Caco-2 (cell line): ENCODE data around the gene LY6G5C. TPM values are rescaled to one million over a fixed set of nuclear protein-coding genes. Genes with fewer than 3 reads are reported as not detected.
A peak's percentile ranks its signal among the peaks of the same experiment; 100 is the strongest.

Experiments used
- BruUV-seq: library from RNA; stranded (reverse); fragments of 400-500 nt; replicated peaks from 2 replicates; lab custom pipeline; 2021; lab: Mats Ljungman, UMichigan
- CTCF ChIA-PET: fragments of 300-600 bp; sonication (Branson Sonifier 250); formaldehyde crosslinking; loops from one replicate; lab custom pipeline; 2022; ENCODE audit warnings: antibody characterized with exemption; lab: Charles Lee
- POLR2A ChIA-PET: fragments of 300-600 bp; sonication (Branson Sonifier 250); formaldehyde crosslinking; loops from one replicate; lab custom pipeline; 2022; ENCODE audit warnings: antibody characterized with exemption; lab: Charles Lee
- DNase-seq, 2 experiments: peaks; one replicate each; pipeline versions ENCODE4 v3.0.0 to v3.0.0-alpha.2; 2020 to 2022
- H3K27me3 ChIP-seq: replicated peaks from 2 replicates; pipeline ENCODE4 v1.6.0; 2011; ENCODE audit warnings: low read length; ENCODE audit not compliant: control insufficient read depth, insufficient read depth
- H3K36me3 ChIP-seq: 2 replicates; pipeline ENCODE4 v1.5.1; 2011; ENCODE audit warnings: low read length; ENCODE audit not compliant: control insufficient read depth, insufficient read depth
- H3K4me1 ChIP-seq: fragments of 250-450 bp; sonication (Bioruptor Pico); 2 replicates; pipeline ENCODE4 v1.5.1; 2020; ENCODE audit warnings: mild to moderate bottlenecking
- H3K4me3 ChIP-seq: 2 replicates; pipeline ENCODE4 v1.5.1; 2011; ENCODE audit warnings: low read depth, mild to moderate bottlenecking, control low read depth, low read length
- H3K9me3 ChIP-seq: fragments of 250-450 bp; sonication (Bioruptor Pico); 2 replicates; pipeline ENCODE4 v1.5.1; 2020; ENCODE audit warnings: mild to moderate bottlenecking, moderate library complexity
- H3K27ac Mint-ChIP-seq: one replicate; pipeline ENCODE4 v1.8.0; 2022; ENCODE audit warnings: mixed read lengths; ENCODE audit not compliant: unreplicated experiment
- H3K27me3 Mint-ChIP-seq: one replicate; pipeline ENCODE4 v1.8.0; 2022; ENCODE audit warnings: mixed read lengths; ENCODE audit not compliant: insufficient read depth, unreplicated experiment
- H3K36me3 Mint-ChIP-seq: one replicate; pipeline ENCODE4 v1.8.0; 2022; ENCODE audit warnings: mild to moderate bottlenecking, mixed read lengths; ENCODE audit not compliant: insufficient read depth, unreplicated experiment
- H3K4me1 Mint-ChIP-seq: one replicate; pipeline ENCODE4 v1.8.0; 2022; ENCODE audit warnings: low read depth, mixed read lengths; ENCODE audit not compliant: unreplicated experiment
- H3K4me3 Mint-ChIP-seq: one replicate; pipeline ENCODE4 v1.8.0; 2022; ENCODE audit warnings: mild to moderate bottlenecking, moderate library complexity, mixed read lengths; ENCODE audit not compliant: unreplicated experiment
- H3K9me3 Mint-ChIP-seq: one replicate; pipeline ENCODE4 v1.8.0; 2022; ENCODE audit warnings: mixed read lengths; ENCODE audit not compliant: unreplicated experiment
- CTCF ChIP-seq, 2 experiments: fragments of 200-600 bp in 1 of 2; IDR thresholded peaks; 1 replicate in 1 of 2; 2 replicates in 1 of 2; pipeline versions ENCODE4 v1.5.1 to v1.8.0; 2011 to 2022; ENCODE audit warnings: antibody characterized with exemption in 1 of 2, control low read depth in 1 of 2, inconsistent platforms in 1 of 2, low read depth in 1 of 2, low read length in 1 of 2, mild to moderate bottlenecking in 1 of 2, moderate library complexity in 1 of 2; ENCODE audit not compliant: insufficient read depth in 1 of 2, severe bottlenecking in 1 of 2, unreplicated experiment in 1 of 2
- intact Hi-C: fragments of 100-400 bp; cut with micrococcal nuclease; formaldehyde crosslinking; loops from one replicate; pipeline ENCODE4 v1.10.0; 2022; ENCODE audit not compliant: unreplicated experiment
- total RNA-seq: library from RNA; stranded (reverse); gene quantifications from 2 replicates; pipeline ENCODE4 v1.2.3, GENCODE V29; 2022

Gene LY6G5C
- total RNA-seq, 1 experiment from 2014 or later, result 2.9 TPM

- ChIA-PET CTCF (no interaction called here), POLR2A (interaction anchor here (0.6 kb wide), 1 partner anchor 381 kb away, joined by 7 read pairs; no protein-coding TSS in a partner anchor)
- H3K4me1 ChIP-seq, result peaks cover 40% of the 10 kb centered on the region
- Mint-ChIP-seq H3K4me3 (peak overlapping the region; percentile 57), H3K27ac (peak overlapping the region; percentile 88), H3K4me1 (peaks cover 41% of the 10 kb centered on the region), H3K36me3 (peaks cover 66% of the 10 kb centered on the region), H3K9me3 (no peaks in the 10 kb centered on the region), H3K27me3 (no peaks in the 10 kb centered on the region)
- H3K4me3 ChIP-seq, result no peak overlapping the region
- no peaks in the 10 kb centered on the region for H3K9me3 ChIP-seq
- no peak for TF ChIP-seq CTCF (IDR thresholded peaks at IDR 0.05; ENCODE audit: insufficient read depth in 1 of 2, low read depth in 1 of 2, low read length in 1 of 2, severe bottlenecking in 1 of 2, unreplicated experiment in 1 of 2)
- no TSS peak for BruUV-seq
- intact Hi-C loops, result no loop called here
- H3K36me3 ChIP-seq, result peaks cover 9% of the 10 kb centered on the region
- H3K27me3 ChIP-seq, result no peaks in the 10 kb centered on the region
- DNase-seq, result no peak
Observed at GRCh38 chr6:31657406-31658157, 23.3 kb downstream of the LY6G5C start.

- peaks cover 66% of the 10 kb centered on the region for H3K36me3 Mint-ChIP-seq
- H3K27me3 Mint-ChIP-seq, result no peaks in the 10 kb centered on the region
- DNase-seq, result peak; percentile 80 to 87
- H3K4me3 Mint-ChIP-seq, result peak within 1 kb of the TSS; percentile 60
- ChIA-PET POLR2A (interaction anchor here (0.5 to 1.7 kb wide), 13 partner anchors 9 to 207 kb away, joined by 3 to 25 read pairs (median 4); partner anchors contain the start of genes CSNK2B, DDX39B, GPANK1 and HSPA1A), CTCF (interaction anchor here (0.6 to 1.1 kb wide), 5 partner anchors 9 to 1393 kb away, joined by 3 to 4 read pairs (median 3); partner anchors contain the start of genes ATP6V1G2 and GPANK1)
- peaks cover 46% of the 10 kb centered on the region for H3K4me1 ChIP-seq
- peak in 1 of 2 experiments; percentile 19 for TF ChIP-seq CTCF (IDR thresholded peaks at IDR 0.05; ENCODE audit: insufficient read depth in 1 of 2, low read depth in 1 of 2, low read length in 1 of 2, severe bottlenecking in 1 of 2, unreplicated experiment in 1 of 2)
- H3K36me3 ChIP-seq, result peaks cover 7% of the 10 kb centered on the region
- H3K4me3 ChIP-seq, result peak within 1 kb of the TSS; percentile 20
- peak within 1 kb of the TSS; percentile 74 for H3K27ac Mint-ChIP-seq
- no peaks in the 10 kb centered on the region for H3K9me3 ChIP-seq
- no peaks in the 10 kb centered on the region for H3K9me3 Mint-ChIP-seq
- H3K27me3 ChIP-seq, result no peaks in the 10 kb centered on the region
- BruUV-seq, result no TSS peak
- intact Hi-C loops, result loop anchor here (2.0 kb wide), 1 partner anchor 109 kb away; the partner anchor contains the start of genes ATP6V1G2 and NFKBIL1
- H3K4me1 Mint-ChIP-seq, result peaks cover 41% of the 10 kb centered on the region
Observed at GRCh38 chr6:31655349-31656237, 25.3 kb downstream of the LY6G5C start, which contains the start of gene APOM. Gene APOM, plus strand, starts transcription at chr6:31655894. Its CDS starts 73 bp downstream, at chr6:31655967.
